Suppressor macrophage treated with lipopolysaccharide for 4 hours (primary cell): ENCODE results near the gene ACHE.
"Not testable (repeated sequence)": the region's sequence is repeated elsewhere in the genome, so short reads cannot be mapped to it uniquely, and the experiment has no call there.

Experiments used
- DNase-seq: peaks from one replicate; pipeline ENCODE4 v3.0.0-alpha.2; 2020

The ACHE gene

GRCh38 chr7:100895701-100895955 is at the start of gene ACHE:
TSS of gene ACHE (minus strand) at chr7:100895888. CDS start at chr7:100894232, 1,656 bp downstream.
- DNase-seq, result no peak

GRCh38 chr7:100944138-100944537 is 48.5 kb upstream of the ACHE start:
- no peak for DNase-seq

GRCh38 chr7:100943693-100944092 is 48.0 kb upstream of the ACHE start:
- DNase-seq, result no peak

GRCh38 chr7:100942045-100942774 is 46.5 kb upstream of the ACHE start:
- DNase-seq, result no peak

GRCh38 chr7:100936167-100936566 is 40.5 kb upstream of the ACHE start:
- DNase-seq, result not testable (repeated sequence)

GRCh38 chr7:100935381-100935780 is 39.7 kb upstream of the ACHE start:
- DNase-seq, result not testable (repeated sequence)

GRCh38 chr7:100933734-100934133 is 38.0 kb upstream of the ACHE start:
- no peak for DNase-seq

- no peak for DNase-seq
These were observed 34.1 kb upstream of the ACHE start for GRCh38 chr7:100929808-100930174.

- DNase-seq, result not testable (repeated sequence)
These were observed 27.9 kb upstream of the ACHE start for GRCh38 chr7:100923616-100924015.

GRCh38 chr7:100921039-100921438 is 25.4 kb upstream of the ACHE start:
- DNase-seq, result no peak

GRCh38 chr7:100919779-100920437 is 24.2 kb upstream of the ACHE start:
- not testable (repeated sequence) for DNase-seq

- DNase-seq, result not testable (repeated sequence)
These were observed 23.6 kb upstream of the ACHE start for GRCh38 chr7:100919335-100919734.

- DNase-seq, result peak; percentile 95
These were observed 19.3 kb upstream of the ACHE start for GRCh38 chr7:100914879-100915447.

GRCh38 chr7:100914208-100914878 is 18.7 kb upstream of the ACHE start:
- no peak for DNase-seq

- no peak for DNase-seq
These were observed 15.8 kb upstream of the ACHE start for GRCh38 chr7:100911484-100911883.

- peak; percentile 84 for DNase-seq
These were observed 14.8 kb upstream of the ACHE start for GRCh38 chr7:100910443-100910842.

GRCh38 chr7:100908512-100908911 is 12.8 kb upstream of the ACHE start:
- DNase-seq, result no peak

GRCh38 chr7:100902638-100903037 is 7.0 kb upstream of the ACHE start:
- DNase-seq, result no peak

GRCh38 chr7:100901921-100902332 is 6.2 kb upstream of the ACHE start:
- no peak for DNase-seq

- no peak for DNase-seq
These were observed 5.3 kb upstream of the ACHE start for GRCh38 chr7:100900978-100901377.

- DNase-seq, result no peak
These were observed 3.7 kb upstream of the ACHE start for GRCh38 chr7:100899432-100899831.

- no peak for DNase-seq
These were observed 2.2 kb upstream of the ACHE start for GRCh38 chr7:100897772-100898454.
